AG09319 (cell line): Measurements from ENCODE around the gene SETD4.
A peak's percentile ranks its signal among the peaks of the same experiment; 100 is the strongest.

ENCODE experiments used
- DNase-seq: peaks from one replicate; pipeline ENCODE4 v3.0.0-alpha.2; 2010; ENCODE audit warnings: low read depth; ENCODE audit errors: extremely low read depth
- TF ChIP-seq, protein P1 (sequence below): IDR thresholded peaks from 2 replicates; pipeline ENCODE4 v1.5.1; 2011; ENCODE audit warnings: low read depth, mild to moderate bottlenecking, inconsistent platforms, low read length, moderate library complexity

Gene SETD4

DNA sequence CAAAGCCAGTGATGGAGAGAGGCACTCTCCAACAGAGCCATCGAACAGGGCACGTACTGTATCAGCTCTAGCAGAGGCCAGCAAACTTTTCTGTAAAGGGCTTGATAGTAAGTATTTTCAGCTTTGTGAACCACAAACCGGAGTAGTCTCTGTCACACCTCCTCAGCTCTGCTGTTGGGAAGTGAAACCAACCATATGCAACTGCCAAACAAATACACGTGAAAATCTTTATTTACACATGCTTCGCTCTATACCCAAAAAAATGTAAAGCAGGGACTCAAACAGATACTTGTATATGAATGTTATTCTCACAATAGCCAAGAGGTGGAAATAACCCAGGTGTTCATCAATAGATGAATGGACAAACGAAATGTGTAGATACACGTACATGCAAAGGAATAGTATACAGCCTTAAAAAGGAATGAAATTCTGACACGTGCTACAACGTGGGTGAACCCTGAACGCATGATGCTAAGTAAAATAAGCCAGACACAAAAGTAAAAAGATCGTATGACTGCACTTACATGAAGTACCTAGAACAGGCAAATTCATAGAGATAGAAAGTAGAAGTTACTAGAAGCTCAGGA is 39.0 kb downstream of the SETD4 start:
- DNase-seq: no peak
- TF ChIP-seq, protein P1, sequence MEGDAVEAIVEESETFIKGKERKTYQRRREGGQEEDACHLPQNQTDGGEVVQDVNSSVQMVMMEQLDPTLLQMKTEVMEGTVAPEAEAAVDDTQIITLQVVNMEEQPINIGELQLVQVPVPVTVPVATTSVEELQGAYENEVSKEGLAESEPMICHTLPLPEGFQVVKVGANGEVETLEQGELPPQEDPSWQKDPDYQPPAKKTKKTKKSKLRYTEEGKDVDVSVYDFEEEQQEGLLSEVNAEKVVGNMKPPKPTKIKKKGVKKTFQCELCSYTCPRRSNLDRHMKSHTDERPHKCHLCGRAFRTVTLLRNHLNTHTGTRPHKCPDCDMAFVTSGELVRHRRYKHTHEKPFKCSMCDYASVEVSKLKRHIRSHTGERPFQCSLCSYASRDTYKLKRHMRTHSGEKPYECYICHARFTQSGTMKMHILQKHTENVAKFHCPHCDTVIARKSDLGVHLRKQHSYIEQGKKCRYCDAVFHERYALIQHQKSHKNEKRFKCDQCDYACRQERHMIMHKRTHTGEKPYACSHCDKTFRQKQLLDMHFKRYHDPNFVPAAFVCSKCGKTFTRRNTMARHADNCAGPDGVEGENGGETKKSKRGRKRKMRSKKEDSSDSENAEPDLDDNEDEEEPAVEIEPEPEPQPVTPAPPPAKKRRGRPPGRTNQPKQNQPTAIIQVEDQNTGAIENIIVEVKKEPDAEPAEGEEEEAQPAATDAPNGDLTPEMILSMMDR: no peak

DNA sequence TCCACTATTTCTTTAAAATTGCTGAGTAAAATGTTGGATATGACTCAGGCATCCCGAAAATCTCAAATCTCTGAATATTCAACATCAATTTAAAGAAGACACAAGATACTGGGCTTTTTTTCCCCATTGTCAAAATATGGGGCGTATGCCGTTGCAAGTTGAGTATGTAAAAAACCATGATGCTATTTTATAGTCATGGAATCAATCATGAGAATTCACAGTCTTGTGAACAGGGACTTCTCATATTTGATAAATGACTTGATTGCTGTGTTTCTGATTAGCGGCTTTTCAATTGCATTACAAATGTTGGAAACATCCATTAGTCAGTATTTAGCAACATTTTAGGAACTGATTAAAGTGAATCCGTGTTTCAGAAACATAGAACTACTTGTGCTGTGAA is 45.3 kb downstream of the SETD4 start:
- no peak for DNase-seq
- TF ChIP-seq, protein P1: no peak

DNA sequence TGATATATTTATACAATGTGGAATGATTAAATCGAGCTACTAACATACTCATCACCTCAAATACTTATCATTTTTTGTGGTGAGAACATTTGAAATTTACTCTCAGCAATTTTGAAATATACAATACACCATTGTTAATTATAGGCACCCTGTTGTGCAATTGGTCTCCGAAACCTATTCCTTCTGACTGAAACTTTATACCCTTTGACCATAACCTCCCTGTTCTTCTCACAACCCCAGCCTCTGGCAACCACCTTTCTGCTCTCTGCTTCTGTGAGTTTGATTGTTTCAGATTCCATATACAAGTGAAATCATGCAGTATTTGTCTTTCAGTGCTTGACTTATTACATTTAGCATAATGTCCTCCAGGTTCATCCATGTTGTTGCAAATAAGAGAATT is 49.5 kb downstream of the SETD4 start:
- DNase-seq: no peak
- TF ChIP-seq, protein P1: no peak

DNA sequence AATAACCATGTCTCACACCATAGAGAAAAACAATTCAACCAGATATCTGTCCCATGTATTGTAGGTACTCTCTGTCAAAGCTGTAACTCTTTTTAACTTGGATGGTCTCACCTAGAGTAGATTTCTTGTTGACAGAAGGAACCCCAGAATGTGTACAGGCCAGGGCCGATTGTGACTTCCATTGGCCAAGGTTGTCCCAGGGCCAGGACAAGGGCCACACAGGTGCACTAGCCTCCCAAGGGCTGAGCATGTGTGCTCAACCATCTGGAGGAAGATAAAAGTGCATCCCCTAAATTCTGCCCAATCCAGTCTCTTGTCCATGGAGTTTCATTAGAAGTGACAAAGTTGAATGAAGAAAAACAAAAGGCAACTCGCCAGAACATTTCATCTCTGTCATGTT is 51.8 kb downstream of the SETD4 start:
- DNase-seq: no peak
- TF ChIP-seq, protein P1: no peak

DNA sequence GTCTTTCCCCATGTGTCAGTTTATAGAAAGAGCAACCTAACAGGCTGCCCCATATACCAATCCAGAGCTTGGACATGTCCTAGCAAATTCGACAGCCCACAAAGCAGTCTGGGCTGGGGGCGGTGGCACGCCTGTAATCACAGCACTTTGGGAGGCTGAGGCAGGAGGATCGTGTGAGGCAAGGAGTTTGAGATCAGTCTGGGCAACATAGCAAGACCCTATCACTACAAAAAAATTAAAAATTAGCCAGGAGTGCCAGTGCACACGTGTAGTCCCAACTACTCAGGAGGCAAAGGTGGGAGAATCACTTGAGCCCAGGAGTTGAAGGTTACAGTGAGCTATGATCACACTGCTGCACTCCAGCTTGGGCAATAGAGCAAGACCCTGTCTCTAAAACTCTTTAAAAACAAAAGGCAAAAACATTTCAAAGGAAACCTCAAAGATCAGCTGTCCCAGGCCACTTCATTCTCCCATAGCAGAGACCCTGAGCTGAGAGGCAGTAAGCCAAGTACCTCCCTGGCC is 54.4 kb downstream of the SETD4 start:
- DNase-seq: no peak
- TF ChIP-seq, protein P1: no peak

DNA sequence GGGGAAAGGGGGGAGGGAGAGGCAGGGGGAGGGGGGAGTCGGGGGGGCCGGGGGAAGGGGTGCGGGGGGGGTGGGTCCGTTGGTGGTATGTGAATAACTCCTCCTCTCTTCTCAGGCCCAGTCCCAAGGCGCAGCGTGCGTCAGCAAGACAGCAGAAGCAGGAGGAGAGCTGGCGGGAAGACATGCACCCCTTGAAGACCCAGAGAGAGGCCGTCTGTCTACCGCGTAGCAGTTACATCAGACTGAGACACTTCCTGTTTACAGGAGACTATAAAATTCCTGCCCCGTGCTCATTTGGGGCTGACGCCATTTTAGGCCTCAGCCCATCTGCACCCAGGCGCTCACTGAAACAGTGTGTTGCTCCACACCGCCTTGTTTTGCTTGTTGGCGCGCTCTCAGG is 55.3 kb downstream of the SETD4 start:
- TF ChIP-seq, protein P1: no peak

DNA sequence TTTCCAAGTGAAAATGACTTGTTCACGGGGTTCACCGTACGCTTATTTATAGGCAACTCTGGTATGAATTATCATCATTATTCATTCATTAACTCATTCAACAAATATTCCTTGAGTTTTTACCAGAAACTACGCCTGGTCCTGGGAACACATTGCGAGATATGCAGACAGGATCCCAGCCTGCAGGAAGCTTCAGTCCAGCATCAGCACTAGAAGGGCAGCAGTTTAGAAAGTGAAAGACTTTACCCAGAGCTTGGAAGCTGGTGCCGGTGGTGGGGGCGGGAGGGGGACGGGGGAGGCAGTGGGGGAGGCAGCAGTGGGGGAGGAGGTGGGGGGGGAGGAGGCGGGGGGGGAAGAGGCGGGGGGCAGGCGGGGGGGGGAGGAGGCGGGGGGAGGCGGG is 55.9 kb downstream of the SETD4 start:
- DNase-seq: no peak
- TF ChIP-seq, protein P1: no peak

More for the DNA sequence above, 55.3 kb downstream of the SETD4 start:
- DNase-seq: peak; percentile 63
